GM21423 (cell line): ENCODE results near the gene MYCBP2.
"Not testable (repeated sequence)": the region's sequence is repeated elsewhere in the genome, so short reads cannot be mapped to it uniquely, and the experiment has no call there.

Experiments
- ATAC-seq: cut with Tn5 transposase; IDR thresholded peaks from one replicate; pipeline ENCODE4 v1.9.1; 2021; ENCODE audit warnings: mild to moderate bottlenecking, moderate library complexity; ENCODE audit not compliant: unreplicated experiment

MYCBP2 gene

DNA sequence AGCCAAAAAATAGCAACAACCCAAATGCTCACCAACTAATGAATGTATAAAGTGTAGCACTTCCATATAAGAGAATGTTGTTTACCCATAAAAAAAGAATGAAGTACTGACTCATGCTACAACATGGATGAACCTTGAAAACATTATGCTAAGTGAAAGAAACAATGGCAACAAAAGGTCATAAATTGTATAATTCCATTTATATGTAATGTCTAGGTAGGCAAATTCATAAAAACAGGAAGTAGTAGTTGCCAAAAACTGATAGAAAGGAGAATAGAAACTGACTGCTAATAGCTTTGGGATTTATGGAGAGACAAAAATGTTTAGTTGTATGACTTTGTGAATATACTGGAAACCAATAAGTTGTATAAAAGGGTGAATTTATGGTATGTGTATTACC lies 21.6 kb downstream of the MYCBP2 start:
- ATAC-seq, result no peak

DNA sequence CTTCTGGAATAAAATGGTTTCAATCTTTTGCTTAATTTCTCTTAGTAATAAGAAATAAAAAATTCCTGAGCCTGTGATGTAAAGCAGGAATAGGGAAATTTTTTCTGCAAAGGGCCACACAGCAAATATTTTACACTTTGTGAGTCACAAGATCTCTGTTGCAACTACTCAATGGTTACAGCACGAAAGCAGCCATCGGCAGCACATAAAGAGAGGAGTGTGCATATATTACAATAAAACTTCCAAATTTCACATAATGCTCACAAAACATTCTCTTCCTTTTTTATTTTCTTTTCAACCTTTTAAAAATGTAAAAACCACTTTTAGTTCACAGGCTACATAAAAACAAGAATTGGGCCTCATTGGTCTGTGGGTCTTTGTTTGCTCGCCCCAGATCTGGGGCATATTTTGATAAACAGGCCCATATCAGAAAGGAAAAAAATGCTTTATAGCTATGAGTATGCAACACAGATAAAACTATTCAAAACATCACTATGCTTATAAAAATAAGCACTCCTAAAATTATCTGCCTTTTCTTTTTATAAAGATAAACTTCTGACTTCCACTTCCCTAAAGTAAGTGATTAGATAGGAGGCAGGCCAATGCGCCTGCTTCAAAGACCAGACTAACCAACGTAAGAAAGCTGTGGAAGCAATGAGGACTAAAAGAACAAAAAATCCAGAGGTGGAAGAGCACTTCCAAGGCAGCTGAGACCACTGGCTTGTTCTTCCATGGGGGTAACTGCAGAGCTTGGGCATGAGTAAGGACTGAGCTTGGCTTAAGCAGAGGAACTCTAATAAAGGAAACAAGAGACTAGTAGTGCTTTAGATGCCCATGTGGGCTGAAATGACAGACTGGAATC lies 26.5 kb downstream of the MYCBP2 start:
- ATAC-seq, result no peak

DNA sequence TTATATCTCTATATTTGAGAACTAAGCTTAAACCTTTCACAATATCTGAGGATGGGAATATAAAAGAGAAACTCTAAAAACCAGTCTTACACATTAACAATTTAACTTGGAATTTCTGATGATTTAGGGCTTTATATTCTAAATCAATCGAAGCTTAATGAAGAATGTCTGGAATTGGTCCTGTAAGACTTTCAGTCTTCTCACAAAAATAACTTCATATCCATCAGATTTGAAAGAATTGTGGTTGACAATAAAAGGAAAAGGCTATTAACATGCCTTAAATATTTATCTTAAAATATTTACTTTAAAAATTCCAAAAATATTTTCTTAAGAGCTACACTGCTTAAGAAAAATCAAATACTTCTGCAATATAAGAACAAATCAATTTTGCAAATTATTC lies 27.3 kb downstream of the MYCBP2 start:
- no peak for ATAC-seq

GRCh38 chr13:77298426-77298825 lies 28.5 kb downstream of the MYCBP2 start:
- ATAC-seq, result peak; percentile 89

DNA sequence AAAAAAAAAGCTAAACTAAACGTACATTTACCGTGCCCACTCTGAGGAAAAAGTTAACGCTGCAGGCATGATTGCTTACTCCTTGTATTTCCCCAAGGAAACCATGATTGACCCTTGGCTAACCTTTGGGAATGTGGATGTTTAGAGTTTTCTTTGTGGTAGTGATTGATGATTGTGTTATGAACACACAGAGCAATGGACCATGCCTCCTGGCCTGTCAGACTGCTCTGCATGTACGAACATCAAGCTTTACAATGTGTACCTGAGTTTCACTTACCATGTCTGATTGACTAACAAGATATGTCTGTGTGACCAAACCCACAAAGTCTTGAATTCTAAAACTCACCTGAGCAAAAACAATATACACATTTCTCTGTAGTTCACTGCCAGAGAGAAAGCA lies 35.1 kb downstream of the MYCBP2 start:
- no peak for ATAC-seq

DNA sequence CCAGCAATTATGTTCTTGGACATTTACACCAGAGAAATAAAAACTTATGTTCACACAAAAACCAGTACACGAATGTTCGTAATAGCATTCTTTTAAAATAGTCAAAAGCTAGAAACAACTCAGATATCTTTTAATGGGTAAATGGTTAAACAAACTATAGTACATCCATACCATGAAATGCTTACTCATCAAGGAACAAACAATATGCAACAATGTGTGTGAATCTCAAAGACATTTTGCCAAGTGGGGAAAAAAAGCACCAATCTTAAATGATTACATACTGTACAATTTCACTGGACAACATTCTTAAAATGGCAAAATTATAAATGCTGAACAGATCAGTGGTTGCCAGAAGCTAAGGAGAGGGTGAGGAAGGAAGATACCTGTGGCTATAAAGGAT lies 36.6 kb downstream of the MYCBP2 start:
- ATAC-seq, result no peak

DNA sequence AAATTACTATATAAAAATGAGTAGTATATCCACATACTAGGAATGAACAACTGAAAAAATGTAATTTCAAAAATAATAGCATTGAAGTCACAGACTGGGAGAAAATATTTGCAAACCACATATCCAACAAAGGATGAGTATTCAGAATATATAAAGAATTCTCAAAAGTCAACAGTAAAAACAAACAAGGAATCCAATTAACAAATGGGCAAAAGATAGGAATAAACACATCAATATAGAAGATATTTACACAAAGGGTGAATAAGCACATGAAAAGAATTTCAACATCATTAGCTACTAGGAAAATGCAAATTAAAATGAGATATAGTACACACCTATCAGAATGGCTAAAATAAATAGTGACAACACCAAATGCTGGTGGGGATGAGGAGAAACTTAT lies 37.0 kb downstream of the MYCBP2 start:
- ATAC-seq, result no peak

DNA sequence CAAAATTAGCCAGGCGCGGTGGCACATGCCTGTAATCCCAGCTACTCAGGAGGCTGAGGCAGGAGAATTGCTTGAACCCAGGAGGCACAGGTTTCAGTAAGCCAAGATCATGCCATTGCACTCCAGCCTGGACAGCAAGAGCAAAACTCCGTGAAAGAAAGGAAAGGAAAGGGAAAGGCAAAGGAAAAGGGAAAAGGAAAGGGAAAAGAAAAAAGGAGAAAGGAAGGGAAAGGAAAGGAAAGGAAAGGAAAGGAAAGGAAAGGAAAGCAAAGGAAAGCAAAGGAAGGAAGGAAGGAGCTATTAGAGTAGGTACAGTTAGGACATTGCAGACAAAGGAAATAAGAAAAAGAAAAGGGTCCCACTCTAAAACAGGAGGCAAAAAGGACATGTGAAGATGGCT lies 41.3 kb downstream of the MYCBP2 start:
- not testable (repeated sequence) for ATAC-seq

DNA sequence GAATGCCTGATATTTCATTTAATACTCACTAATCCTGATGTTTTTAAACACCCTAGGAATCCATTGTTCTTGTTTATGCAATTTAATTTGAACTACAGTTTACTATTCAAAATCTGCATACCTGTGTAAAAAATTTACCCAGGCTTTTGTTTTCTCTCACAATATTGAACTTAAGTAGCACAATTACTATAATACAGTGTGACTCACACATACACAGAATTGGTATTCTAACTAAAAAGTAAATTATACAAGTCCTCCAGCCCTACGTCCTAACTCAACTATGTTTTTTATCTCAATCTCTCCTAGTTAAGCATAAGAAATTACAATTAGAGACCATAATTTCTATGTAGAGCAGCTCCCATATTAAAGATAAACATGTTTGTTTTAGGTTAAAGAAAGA lies 41.8 kb downstream of the MYCBP2 start:
- no peak for ATAC-seq

DNA sequence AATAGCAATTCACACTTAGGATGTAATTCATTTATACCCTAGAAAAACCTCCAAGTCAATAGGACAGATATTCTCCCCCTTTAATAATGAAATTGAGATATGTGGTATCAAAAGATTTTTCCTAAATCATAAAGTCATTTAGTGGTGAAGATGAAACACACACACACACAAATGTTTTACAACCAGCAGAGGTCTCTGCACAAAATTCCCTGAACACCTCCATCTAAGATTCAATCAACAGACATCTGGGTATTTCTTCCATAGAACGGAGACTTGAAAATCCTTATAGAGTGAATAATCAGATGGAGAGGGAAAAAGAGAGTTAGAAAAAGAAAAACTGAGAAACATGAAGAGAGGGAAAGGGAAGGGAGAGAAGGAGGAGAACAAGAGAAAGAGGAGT lies 52.8 kb downstream of the MYCBP2 start:
- ATAC-seq, result no peak

DNA sequence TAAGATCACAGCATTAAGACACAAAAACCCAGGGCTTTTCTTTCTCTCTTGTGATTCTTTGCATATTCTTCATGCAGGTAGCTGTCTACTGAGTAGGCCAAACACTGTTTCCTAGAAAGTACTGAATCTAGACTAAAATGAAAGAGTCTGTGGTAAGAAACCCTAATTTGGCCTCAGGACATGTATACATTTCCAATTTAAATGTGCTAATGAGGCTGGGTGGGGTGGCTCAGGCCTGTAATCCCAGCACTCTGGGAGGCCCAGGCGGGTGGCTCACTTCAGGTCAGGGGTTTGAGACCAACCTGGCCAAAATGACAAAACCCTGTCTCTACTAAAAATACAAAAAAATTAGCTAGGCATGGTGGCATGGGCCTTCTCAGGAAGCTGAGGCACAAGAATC lies 57.8 kb downstream of the MYCBP2 start:
- ATAC-seq, result no peak

DNA sequence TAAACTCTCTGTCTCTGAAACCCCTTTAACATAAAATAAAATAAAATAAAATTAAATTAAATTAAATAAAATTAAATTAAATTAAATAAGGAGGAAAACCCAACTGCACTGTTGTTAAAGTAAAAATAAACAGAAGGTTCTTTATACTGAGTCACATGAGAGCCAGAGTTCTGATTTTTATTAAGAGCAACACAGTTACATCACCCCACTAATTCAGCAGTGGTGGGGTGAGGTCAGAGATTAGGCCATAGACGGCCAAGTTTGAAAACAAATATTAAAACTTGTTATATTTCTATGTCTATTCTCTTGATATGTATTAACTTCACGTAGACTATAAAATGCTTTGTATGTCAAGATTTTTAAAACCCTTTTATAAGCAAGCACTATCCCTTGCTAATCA lies 59.5 kb downstream of the MYCBP2 start:
- ATAC-seq, result no peak

DNA sequence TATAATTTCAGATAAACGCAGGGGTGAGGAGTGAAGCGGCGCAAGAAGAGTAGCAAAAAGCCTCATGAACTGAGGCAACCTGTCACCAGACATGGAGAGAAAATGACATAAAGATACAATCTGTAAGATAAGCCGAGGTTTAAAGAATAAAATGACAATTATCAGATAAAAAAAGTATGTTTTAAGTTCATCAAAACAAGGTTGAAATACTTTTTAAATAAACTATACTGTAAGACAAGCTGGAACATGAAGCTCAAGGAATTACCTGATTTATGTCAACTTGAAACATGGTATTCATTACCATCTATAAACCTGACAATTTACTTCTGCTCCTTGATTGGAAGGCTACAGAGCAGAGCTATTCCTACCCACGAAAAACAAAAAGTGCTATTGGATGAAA lies 61.6 kb downstream of the MYCBP2 start:
- no peak for ATAC-seq

- no peak for ATAC-seq
These were observed 64.7 kb downstream of the MYCBP2 start for GRCh38 chr13:77262198-77262597.

DNA sequence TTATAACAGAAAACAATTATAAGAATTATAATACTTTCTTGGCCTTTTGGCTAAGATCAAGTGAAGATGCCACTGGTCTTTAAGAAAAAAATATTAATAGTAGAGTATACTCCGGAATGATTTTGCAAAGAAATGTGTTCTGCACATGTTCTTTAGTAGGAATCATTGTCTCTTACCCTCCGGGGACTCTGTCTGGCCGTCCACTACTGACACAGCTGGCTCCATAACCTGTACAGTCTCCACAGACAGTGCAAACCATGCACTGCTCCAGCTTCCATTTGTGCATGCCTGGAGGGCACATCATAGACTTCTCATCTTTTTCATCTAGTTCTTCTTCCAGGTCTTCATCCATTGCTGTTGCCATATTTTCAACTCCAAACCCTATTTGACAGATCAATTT lies 75.9 kb downstream of the MYCBP2 start:
- no peak for ATAC-seq

GRCh38 chr13:77245224-77245623 lies 81.7 kb downstream of the MYCBP2 start:
- not testable (repeated sequence) for ATAC-seq

GRCh38 chr13:77239312-77239711 lies 87.6 kb downstream of the MYCBP2 start:
- no peak for ATAC-seq

DNA sequence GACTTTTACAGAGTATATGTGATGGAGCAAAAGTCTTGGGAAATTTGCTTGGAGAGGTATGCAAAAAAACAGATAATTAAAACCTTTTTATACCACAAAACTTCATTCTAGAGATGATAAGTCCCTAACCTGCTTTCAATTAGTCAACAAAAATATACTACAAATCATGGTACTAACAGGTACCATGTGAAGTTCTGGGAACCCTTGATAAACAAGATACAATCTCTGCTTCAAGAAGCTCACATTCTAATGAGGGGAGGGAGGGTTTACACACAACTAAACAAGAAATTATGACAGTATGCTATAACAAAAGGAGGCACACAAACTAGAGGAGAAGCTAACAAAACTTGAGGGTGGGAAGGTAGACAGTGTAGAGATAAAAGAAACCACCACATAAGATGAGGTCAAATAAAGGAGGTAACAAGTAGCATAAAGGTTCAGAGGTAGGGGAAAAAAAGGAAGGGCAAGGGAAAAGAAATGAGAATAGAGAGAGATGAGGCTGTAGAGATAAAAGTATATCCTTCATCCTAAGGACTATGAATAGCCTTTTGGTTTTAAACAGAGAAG lies 91.4 kb downstream of the MYCBP2 start:
- ATAC-seq, result no peak

DNA sequence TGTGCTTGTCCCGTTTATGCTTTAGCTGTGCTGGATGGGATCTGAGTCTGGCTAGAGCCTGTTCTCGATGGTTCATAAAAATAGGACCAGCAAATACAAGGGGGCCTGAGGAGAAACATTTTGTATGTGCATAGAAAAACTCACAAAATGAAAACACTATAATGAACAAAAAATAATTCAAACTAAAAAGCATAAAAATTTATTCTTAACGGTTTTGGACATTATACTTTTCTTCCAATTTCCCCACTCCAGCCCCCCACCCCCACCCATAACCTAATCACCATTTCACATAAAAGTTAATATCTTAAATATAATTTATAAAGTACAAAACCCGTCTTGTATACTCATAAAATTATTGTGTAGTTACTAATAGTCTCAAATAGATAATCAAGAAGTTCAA lies 93.7 kb downstream of the MYCBP2 start:
- ATAC-seq, result no peak

- ATAC-seq, result no peak
These were observed 96.3 kb downstream of the MYCBP2 start for GRCh38 chr13:77230560-77230959.

DNA sequence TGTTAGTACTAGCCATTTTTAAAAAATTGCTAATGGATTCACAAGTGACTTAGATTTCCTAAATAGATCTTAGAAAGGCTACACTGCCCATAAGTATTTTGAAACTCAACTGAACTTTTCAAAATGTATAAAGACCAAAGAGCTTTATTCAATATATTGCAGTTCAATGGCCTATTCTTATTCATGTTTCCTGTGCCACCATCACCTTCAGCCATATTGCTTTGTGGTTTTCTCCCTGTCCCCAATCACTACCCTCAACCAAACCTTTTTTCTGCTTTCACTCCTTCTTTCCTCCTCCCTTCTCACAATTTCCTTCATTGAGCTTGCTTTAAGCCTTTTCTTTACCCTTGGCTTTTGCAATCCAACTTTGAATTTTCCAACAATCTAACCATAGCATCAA lies 100.9 kb downstream of the MYCBP2 start:
- ATAC-seq, result no peak

DNA sequence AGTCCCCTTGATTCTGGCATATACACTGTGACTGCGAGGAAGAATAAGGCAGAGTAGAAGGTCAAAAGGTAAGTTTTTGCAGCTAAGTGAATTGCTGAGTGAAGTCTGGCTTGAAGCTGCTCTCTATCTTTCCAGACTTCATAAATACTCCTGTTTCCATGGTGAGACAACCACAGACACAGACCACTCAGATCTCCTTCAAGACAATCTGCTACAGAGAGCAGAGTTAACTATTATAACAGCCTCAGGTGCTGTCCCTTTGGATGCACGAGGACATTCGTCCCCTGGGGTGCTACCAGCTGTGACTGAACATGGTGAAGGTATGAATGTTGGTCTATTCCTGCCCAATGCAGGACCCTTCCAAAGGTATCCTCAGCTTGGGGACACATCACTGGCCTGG lies 104.0 kb downstream of the MYCBP2 start:
- ATAC-seq, result no peak
